Gastroesophageal sphincter (tissue), 3 donors: Measurements from ENCODE around the gene KCTD19.

Experiments
- CTCF ChIP-seq, 4 experiments: fragments of 200-600 bp in 2 of 4; fragments of 450-650 bp in 2 of 4; sonication (generic) in 1 of 4; IDR thresholded peaks; one replicate each; pipeline ENCODE4 v1.5.1; 2017 to 2019; ENCODE audit warnings: antibody characterized with exemption in 4 of 4, mild to moderate bottlenecking in 2 of 4, moderate library complexity in 2 of 4
- EP300 ChIP-seq: sonication (generic); formaldehyde crosslinking; IDR thresholded peaks from one replicate; pipeline ENCODE4 v1.6.1; 2017; ENCODE audit warnings: antibody characterized with exemption, mild to moderate bottlenecking
- POLR2A ChIP-seq, 2 donors: fragments of 450-650 bp; IDR thresholded peaks; one replicate each; pipeline ENCODE4 v1.6.1; 2017; ENCODE audit warnings: antibody characterized with exemption in 2 of 2, mild to moderate bottlenecking in 2 of 2, moderate library complexity in 1 of 2

GRCh38 chr16:67242138-67242730 is 84.3 kb downstream of the KCTD19 start:
- TF ChIP-seq CTCF (IDR thresholded peaks at IDR 0.05): no peak
- TF ChIP-seq POLR2A (IDR thresholded peaks at IDR 0.05): no peak
- no peak for TF ChIP-seq EP300
